Stomach (tissue), 4 donors: ENCODE data around the gene LEMD3.

ENCODE experiments used
- CTCF ChIP-seq, 7 experiments: fragments of 450-650 bp in 4 of 7; fragments of 200-600 bp in 3 of 7; sonication (generic) in 3 of 7; IDR thresholded peaks; one replicate each; pipeline ENCODE4 v1.5.1; 2016 to 2019; ENCODE audit warnings: antibody characterized with exemption in 7 of 7, control low read depth in 2 of 7, mild to moderate bottlenecking in 1 of 7
- POLR2A ChIP-seq, 4 donors: fragments of 450-650 bp; IDR thresholded peaks; one replicate each; pipeline ENCODE4 v1.6.1; 2016; ENCODE audit warnings: antibody characterized with exemption in 4 of 4, control low read depth in 2 of 4, mild to moderate bottlenecking in 1 of 4, moderate library complexity in 1 of 4

DNA sequence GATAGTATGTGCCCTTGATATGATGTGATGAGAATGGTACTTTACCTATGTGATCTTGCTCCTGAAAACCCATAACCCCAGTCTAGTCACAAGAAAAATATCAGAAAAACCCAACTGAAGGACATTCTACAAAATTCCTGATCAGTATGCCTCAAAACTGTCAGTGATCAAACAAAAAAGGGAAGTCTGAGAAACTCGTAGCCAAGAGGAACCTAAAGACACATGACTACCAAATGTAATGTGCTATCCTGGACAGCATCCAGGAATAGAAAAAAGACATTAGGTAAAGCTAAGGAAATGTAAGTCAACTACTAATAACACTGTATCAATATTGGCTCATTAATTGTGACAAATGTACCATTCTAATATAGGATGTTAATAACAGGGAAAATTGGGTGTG lies 44.1 kb upstream of the LEMD3 start:
- TF ChIP-seq CTCF (IDR thresholded peaks at IDR 0.05) (no peak), POLR2A (IDR thresholded peaks at IDR 0.05) (no peak)
